Globus pallidus (tissue), 1 donor: ENCODE measurements around the gene CAPN8.

Experiments used
- DNase-seq: peaks from one replicate; pipeline ENCODE4 v3.0.0-alpha.2; 2015; ENCODE audit warnings: low spot score

The CAPN8 gene

DNA sequence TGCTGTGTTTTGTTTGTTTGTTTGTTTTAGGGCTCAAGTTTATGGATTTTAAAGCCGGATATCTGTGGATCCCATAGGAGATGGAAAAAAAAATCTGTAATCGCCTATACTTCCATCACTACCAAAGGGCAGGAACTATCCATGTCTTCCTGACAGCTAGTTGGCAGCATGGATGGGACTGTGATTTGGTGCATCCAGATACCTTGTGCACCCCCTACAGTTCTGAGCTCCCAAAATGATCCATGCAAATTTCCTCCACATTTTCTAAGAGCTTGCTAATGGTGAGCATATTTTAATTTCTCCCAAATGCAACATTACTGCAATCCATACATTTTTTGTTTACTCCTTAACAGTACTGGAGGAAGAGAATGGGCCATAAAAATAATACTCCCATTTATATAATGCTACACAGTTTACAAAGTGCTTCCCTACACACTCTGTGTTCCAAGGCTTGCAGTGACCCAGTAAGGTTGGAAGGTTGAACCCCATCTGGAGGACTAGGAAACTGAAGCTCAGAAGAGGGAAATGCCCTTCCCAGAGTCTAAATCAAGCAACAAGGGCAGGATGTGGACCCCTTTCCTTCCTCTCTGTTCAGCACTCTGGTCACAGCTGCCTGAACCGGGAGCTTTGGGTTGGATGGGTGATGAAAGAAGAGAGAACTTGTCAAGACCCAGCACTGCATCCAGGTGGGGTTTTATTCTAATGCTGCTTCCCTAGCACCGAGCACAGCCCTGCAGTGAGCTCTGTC lies 48.0 kb downstream of the CAPN8 start:
- no peak for DNase-seq

DNA sequence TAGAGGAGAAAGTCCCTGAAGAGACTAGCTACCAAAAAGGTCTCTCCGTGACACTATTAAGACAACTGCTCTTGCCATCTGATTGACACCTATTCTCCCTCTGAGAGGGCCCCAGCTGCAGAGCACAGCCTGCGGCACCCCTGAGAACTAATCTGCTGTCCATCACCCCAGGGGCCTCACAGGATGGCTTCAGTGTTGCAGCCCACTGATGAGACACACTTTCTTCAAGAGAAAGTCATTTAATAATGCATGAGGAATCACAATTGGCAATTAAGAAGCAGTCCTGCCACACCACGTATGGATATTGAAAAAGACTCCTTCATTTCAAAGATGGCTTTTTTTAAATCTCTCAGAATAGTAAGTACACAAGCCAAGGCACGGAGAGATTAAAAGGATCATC lies 48.9 kb downstream of the CAPN8 start:
- no peak for DNase-seq

DNA sequence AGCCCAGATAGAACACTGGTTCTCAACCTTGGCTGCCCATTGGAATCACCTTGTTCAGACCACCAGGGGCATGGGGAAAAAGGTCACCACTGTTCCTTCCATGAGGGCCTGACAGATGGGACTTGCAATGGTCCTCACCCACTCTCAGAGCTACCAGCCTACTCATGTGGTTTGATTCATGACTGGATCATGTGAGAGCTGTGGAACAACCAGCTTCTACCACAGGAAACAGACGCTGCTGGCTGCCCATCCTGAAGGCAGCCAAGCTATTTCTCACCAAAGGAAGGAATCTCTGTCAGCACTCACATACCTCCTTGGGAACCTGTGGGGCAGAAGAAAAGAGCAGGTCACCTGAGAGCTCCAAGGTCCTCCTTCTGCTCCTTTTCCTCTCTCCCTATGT lies 53.6 kb downstream of the CAPN8 start:
- peak; percentile 11 for DNase-seq

DNA sequence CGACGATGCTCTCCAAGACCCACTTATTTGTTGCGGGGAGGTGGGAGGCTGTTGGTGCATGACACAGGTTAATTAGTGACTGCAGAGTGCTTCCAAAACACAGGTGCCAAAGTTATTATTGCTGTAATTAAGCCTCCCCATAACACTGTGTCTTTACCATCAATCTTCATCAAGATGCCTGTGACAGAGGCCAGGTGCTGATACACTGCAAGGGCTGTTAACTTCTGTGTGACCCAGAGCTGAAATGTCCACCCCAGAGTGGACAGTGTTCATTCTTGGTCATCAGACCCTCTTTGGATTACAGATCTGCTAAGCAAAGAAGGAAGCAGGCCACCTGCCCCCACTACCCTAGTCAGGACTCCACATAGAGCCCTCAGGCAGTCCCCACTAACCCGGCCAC lies 55.5 kb downstream of the CAPN8 start:
- no peak for DNase-seq

DNA sequence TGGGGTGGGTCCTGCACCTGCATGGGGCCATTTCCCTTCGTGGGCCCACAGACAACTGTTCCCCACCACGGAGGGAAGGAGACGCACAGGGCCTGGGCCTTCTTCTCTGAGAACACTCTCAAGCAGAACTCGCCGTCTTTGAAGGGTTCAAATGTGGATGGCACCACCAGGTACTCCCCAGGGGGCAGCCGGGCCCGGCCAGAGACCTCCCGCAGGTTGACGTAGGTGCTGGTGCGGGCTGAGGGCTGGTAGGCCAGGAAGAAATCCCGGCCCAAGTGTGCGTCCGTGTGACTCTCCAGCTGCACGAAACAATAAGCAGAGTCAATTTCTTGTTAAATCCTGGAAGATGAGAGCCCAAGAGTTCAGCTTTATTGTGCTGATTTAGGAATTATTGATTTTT lies 56.4 kb downstream of the CAPN8 start:
- DNase-seq, result no peak

DNA sequence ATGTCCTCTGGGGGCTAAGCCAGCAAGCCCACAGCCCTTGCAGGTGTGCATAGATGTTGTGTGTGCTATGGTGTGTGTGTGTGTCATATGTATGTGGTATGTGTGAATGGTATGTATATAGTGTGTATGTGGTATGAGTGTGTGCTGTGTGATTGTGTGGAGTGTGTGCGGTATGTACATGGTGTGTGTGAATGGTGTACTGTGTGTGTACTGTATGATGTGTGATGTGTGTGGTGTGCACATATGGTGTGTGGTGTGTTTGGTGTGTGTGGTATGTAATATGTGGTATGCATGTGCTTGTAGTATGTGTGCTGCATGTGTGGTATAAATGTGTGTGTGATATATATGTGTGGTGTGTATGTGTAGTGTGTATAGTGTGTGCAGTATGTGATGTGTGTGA lies 107.0 kb downstream of the CAPN8 start:
- DNase-seq, result no peak

DNA sequence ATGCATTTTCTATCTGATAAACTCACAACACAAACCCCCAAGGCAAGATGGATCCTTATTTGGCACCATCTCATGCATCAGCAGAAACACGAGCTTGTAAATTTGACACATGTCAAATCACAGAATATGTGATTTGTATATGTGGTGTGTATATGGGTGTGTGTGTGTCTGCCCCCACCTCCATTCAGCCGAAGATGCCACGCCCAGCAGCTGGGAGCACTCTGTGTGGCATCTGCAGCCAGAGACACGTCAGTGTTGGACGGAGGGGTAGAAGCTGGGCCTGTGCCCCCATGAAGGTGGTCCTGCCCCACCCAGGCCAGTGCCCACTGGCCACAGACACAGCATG lies 108.4 kb downstream of the CAPN8 start:
- no peak for DNase-seq

DNA sequence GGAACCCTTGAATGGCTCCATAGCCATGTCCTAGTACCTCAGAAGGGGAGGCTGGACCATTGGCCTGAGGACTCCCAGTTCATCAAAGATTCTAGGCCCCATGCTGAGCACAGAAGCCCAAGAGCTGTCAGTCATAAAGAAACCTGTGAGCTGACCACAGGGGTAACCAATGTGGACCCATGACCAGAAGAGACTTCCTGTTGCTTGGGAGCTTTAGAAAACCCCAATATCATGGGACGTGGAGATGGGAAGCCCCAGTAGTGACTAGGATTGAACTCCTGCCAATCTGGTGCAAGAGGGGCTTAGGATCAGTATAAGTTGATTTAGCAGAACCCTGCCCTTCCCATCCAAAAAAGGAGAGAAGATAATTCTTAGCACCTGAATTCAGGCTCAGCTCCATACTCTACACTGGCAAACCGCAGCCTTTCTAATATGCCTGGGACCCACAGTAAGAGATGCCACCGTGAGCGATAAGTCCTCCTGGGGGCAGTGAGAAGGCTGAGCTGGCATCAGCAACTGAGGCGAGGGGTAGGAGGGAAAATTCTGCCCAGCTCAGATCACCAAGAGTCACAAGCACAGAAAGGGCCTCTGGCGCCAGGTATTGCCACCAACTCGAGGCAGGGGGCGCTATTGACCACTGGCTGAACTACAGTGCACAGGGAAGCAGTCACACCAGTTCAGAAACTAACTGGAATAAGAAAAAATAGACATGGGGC lies 108.9 kb downstream of the CAPN8 start:
- DNase-seq, result no peak

DNA sequence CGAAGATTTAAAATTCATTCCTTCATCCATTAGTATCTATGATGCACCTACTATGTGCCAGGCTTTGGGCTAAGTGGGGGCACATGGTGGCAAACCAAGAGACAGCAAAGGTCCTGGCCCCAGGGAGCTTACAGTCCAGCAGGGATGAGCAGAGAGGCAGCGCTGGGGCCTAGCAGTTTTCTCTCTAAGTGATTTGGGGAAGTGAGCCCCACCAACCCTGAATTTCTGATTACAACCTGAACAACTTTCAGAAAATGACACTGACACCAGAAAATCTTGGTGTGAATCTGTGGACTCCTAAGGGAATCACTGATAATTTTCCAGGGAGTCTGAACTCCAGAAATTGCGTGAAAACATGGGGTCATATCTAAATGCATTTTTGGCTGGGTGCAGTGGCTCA lies 111.5 kb downstream of the CAPN8 start:
- DNase-seq, result no peak

DNA sequence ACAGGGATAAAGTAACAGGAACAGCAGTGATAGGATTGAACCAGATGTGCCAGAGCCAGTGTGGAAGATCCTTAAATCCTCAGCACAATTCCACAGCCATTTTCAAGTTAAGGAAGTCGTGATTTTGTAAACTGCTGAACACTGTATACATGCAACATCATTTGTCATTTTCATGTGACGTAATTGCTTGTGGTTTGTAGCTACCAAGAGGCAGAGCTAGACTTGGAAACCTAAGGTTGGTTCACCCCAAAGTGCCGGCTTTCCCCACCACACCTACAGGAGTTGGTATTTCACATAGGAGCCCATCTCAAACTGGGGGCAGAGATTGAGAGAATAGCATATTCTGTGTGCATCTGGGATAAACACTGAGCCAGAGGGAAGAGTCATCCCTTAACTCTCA lies 113.9 kb downstream of the CAPN8 start:
- no peak for DNase-seq

DNA sequence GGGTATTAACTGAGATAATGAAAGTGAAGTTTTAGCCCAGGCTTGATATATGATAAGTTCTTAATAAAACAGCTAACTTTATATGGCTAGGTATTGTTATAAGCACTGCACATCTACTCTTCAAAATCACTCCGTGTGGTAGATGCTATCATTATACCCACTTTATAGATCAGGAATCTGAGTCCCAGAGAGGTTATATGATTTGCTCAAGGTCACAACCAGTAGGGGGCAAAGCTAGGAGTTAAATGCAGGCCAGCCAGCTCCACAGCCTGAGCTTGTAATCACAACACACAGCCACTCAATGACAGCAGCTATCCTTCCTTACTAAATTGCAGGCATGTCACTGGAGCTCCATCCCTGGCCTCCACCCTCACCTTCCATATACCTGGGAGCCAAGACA lies 115.8 kb downstream of the CAPN8 start:
- no peak for DNase-seq

DNA sequence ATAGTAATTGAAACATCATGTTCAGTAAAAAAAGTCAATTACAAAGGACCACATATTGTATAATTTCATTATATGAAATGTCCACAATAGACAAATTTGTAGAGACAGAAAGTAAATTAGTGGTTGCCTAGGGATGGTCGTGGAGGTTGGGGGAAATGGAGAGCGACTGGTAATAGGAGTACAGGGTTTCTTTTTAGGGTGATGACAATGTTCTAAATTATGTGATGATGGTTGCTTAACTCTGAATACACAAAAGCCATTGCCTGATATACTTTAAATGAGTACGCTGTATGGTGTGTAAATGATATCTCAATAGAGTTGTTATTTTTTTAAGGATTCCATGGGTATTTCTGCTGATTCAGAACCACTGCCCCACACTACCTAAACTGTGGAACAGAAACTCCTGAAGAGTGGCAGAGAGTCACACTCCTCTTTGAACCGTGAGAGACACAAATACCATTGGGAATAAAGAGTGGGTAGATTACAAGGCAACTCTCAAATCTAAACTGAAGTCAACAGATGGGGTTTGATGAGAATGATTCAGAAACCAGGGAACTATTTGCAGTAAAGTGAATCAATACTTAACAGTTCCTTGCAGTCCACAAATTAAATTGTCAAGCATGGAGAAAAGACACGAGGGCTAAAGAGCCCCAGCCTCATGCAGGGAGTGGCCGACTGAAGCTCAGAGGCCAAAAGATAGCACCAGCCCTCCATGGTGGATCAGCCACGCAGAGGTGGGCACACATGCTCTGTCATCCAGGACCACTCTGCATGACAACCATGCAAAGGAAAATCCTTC lies 118.0 kb downstream of the CAPN8 start:
- no peak for DNase-seq

DNA sequence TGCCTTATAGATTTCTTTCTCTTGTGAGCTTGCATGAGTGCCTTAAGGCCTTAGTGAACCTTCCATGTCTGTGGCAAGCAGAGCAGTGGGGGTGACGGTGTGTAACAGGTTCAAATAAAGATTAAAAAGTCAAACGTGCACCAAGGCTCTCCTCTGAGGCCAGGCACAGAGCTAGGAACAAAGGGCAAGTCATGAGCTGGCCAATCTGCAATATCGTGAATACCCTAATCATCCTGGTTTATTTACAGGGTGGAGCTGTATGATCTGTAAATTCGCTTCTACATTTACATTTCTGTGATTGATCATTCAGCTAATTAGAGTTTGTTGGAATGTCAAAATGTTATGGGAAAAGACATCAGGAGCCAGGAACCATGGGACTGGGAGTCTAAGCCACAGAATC lies 120.2 kb downstream of the CAPN8 start:
- DNase-seq, result no peak

DNA sequence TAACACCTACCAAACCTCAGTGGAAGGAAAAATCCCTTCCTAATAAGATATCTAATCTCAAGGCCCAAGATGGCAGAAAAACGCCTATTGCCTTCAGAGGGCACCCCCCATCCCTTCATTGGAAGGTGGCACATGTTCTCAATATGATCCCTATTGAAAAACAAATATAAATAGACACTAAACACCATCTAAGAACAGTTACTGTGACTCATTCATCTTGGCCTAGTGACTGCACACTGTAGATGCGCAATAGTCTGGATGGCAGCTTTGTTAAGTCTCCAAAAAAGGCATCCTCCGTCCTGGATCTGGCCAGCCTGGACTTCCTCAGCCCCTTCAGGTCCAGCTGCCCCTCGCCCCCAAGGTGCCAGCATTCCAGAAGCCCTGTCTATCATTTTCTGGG lies 121.9 kb downstream of the CAPN8 start:
- DNase-seq, result no peak

DNA sequence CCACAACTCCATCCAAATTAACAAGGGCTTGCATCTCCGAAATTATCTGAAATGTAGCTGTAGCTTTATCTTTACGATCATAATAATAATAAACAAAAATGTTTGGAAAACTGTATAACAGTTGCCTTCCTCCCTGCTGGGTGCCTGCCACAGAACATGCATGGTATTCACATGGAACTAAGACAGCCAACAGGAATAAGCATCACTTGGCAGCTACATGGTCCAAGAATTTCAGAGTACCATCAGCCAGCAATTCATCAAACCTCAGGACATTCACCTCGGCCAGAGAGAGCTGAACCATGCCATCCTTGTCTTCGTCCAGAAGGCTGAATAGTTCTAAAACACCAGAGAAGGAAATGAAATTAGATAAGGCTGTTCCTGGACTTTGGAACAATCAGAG lies 122.7 kb downstream of the CAPN8 start:
- DNase-seq, result no peak

DNA sequence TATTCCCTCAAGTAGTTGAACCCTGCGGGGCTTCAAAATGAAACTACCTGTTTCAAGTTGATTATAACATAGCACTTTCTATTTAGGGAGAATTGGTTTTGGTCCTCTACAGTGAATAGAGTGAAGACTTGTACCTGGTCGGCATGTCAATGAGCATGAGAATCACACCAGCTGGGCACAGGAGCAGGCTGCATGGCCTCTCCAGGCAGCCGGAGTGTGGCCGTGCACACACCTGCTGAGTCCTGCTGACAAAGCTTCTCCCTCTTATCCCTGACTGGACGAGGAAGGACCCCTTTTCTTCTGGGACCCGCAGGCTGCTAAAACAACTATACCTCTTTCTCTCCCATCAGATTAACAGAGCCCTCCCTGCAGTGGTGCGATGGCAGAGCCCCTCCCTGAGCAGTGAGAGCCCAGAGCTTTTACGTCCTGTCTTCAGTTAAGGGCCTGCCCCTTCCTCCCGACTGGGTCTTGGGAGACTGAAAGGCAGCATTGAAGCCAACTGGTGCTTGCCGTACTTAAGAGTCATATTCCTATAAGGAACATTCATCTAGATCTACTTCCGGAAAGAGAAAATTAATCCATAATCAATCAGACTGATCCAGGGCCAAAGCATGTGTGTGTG lies 124.9 kb downstream of the CAPN8 start:
- no peak for DNase-seq

DNA sequence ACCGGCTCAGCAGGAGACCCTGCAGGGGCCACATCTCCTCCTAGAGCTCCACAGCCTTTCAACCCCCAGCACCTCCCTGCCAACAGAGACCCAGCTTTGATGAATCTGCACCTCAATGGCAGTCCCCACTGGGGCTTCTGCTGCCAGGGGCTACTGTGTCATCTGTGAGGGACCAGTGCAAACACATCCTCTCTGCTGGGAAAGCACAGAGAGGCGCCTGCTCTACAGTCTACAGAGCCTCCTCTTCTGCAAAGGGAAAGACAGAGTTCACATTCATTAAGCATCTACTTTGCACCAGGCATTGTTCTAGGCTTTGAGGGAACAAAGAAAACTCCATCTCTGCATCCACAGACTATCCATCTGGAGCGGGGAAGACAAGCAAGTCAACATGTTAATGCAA lies 125.8 kb downstream of the CAPN8 start:
- no peak for DNase-seq

DNA sequence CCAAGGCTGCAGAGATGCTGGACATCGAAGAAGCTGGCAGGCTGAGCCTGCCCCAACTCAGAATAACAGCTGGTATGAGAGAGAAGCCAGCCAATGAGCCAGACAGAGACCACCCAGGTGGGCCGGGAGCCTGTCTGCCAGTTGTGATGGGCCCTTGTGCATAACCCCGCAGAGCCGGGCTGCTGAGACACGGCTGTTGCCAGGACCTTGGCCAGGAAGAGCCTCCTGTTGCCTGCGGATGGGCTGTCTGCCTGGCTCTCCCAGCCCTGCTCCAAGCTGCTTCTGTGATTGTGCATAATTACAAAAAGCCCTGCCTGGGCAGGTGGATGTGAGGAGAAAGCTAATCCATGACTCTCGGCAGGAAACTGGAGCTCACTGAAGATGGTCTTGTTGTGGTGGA lies 126.5 kb downstream of the CAPN8 start:
- peak; percentile 34 for DNase-seq

DNA sequence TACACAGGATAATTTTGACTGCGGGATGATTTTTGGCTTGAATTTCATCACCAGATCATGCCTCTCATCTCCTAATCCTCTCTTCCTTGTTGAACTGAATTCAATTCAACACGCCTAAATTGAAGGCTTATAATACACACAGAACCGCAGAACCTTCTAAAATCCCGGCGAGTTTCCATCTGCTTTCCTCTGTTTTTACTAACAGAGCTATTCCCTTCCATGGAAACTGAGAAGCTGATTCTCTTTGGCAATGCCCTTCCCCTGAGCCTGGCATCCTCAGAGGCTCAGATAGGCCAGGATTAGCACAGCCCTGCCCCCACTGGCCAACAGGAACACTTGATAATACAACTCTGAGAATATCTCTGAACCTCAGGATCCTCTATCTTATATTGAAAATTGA lies 130.2 kb downstream of the CAPN8 start:
- DNase-seq, result no peak

DNA sequence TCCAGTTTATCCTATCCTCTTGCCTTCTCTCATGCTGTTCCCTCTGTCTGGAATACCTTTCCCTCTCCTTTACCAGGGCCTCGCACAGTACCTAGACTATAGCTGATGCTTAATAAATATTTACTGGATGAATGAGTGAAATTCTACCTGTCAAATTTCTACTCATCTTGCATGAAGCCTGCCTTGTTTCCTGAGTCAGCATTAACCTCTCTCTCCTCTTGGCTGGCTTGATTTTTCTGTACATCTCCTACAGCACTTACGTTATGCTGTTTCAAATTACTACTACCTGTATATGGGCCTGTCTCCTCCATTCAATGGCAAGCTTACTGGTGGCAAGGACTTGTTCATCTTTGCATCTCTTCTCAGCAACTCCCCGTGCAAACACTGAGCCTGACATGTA lies 130.8 kb downstream of the CAPN8 start:
- no peak for DNase-seq

DNA sequence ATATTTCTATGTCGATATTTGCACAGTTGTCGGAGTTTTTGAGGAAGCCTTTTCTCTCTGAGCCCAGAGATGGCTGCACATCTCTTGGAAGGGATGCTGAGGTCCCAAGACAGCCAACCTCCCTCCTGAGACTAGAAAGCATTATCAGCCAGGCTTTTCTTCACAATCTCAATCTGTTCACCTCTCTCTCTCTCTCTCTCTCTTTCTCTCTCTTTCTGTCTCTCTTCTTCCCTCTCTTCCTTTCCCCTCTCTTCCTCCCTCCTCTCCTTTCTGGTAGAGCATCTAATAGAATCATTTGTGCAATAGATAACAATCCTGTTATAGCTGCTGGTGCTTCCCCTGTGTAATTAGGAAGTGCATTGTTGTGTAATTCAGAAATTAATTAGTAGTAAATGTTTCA lies 131.8 kb downstream of the CAPN8 start:
- no peak for DNase-seq

DNA sequence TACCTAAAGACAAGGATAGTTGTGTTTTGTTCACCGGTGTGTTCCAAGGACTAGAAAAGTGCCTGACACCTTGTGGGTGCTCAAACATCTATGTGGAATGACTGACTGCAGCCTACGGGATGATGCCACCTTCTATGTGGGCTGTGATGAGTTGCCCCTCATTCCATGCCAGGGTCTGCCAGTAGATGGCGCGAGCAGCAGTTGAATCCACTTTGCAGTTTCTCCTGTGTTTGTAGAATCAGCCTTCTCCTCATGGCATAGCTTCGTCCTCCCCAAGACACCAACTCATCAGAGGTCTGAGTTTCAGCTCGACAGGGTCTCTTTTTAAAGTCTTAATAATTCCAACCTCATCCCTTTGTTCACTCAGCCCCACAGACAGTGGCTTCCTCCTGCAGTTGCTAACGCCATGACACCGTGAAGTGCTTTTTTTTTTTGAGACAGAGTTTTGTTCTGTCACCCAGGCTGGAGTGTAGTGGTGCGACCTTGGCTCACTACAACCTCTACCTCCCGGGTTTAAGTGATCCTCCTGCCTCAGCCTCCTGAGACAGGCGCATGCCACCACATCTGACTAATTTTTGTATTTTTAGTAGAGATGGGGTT lies 133.7 kb downstream of the CAPN8 start:
- DNase-seq, result peak; percentile 22
